HCT116 (cell line): Measurements from ENCODE around the gene BEX4. TPM values are rescaled to one million over a fixed set of nuclear protein-coding genes. Genes with fewer than 3 reads are reported as not detected.

Experiments used
- ATAC-seq: fragments of 200-7000 bp; cut with Tn5 transposase; 2 replicates; pipeline ENCODE4 v1.9.1; 2020; ENCODE audit warnings: mild to moderate bottlenecking, moderate library complexity
- BruUV-seq: library from RNA; stranded (reverse); fragments of 400-500 nt; replicated peaks from 2 replicates; lab custom pipeline; 2021; lab: Mats Ljungman, UMichigan
- CTCF ChIA-PET: fragments of 300-600 bp; sonication (Branson Sonifier 250); formaldehyde crosslinking; loops from one replicate; lab custom pipeline; 2021; ENCODE audit warnings: antibody characterized with exemption; lab: Charles Lee
- POLR2A ChIA-PET: fragments of 300-600, 350-600 bp; sonication (Branson Sonifier 250); formaldehyde crosslinking; loops from one replicate; lab custom pipeline; 2021; ENCODE audit warnings: antibody characterized with exemption; lab: Charles Lee
- RAD21 ChIA-PET, 2 experiments: fragments of 300-600 bp; sonication (Branson Sonifier 250); formaldehyde crosslinking; loops; one replicate each; lab custom pipeline; 2023; ENCODE audit warnings: low total read pairs in 2 of 2; ENCODE audit not compliant: uncharacterized antibody in 2 of 2, unreplicated experiment in 2 of 2, low non-redundant PET in 1 of 2; lab: Charles Lee
- DNase-seq: peaks from one replicate; pipeline ENCODE4 v3.0.0-alpha.2; 2010; ENCODE audit warnings: low read depth, low spot score
- H2AFZ ChIP-seq: fragments of 200-600 bp; shearing (Covaris generic), sonication (generic); 2 replicates; pipeline ENCODE4 v1.6.1; 2017; ENCODE audit warnings: low read depth, mixed run types, mixed read lengths, antibody characterized with exemption, low read length; ENCODE audit not compliant: poor library complexity, severe bottlenecking
- H3K27ac ChIP-seq: 2 replicates; pipeline ENCODE4 v1.5.1; 2012; ENCODE audit warnings: low read depth, low read length
- H3K27me3 ChIP-seq: fragments of 200-600 bp; sonication (generic); 2 replicates; pipeline ENCODE4 v1.6.1; 2016; ENCODE audit warnings: mixed run types, low read length, mixed read lengths; ENCODE audit not compliant: insufficient read depth
- H3K36me3 ChIP-seq, 2 experiments: fragments of 200-500 bp in 1 of 2; fragments of 200-600 bp in 1 of 2; sonication (Bioruptor generic) in 1 of 2; sonication (generic) in 1 of 2; 2 replicates each; pipeline versions ENCODE4 v1.5.1 to v1.6.1; 2014 to 2016; ENCODE audit warnings: low read length in 2 of 2, inconsistent platforms in 1 of 2, mixed read lengths in 1 of 2, mixed run types in 1 of 2; ENCODE audit not compliant: insufficient read depth in 2 of 2, control insufficient read depth in 1 of 2
- H3K4me1 ChIP-seq, 2 experiments: fragments of 200-600 bp in 1 of 2; sonication (generic) in 1 of 2; 2 replicates each; pipeline versions ENCODE4 v1.5.1 to v1.6.1; 2012 to 2017; ENCODE audit warnings: low read length in 2 of 2, inconsistent platforms in 1 of 2, mild to moderate bottlenecking in 1 of 2, mixed read lengths in 1 of 2, mixed run types in 1 of 2, moderate library complexity in 1 of 2; ENCODE audit not compliant: insufficient read depth in 2 of 2, control insufficient read depth in 1 of 2
- H3K4me2 ChIP-seq: fragments of 200-600 bp; sonication (generic); 2 replicates; pipeline ENCODE4 v1.6.1; 2017; ENCODE audit warnings: mixed run types, low read length, mixed read lengths
- H3K4me3 ChIP-seq, 2 experiments: fragments of 200-600 bp in 1 of 2; sonication (generic) in 1 of 2; replicated peaks in 1 of 2; 2 replicates each; pipeline ENCODE4 v1.5.1; 2011 to 2016; ENCODE audit warnings: low read length in 2 of 2, control low read depth in 1 of 2, low read depth in 1 of 2, mild to moderate bottlenecking in 1 of 2, mixed read lengths in 1 of 2, mixed run types in 1 of 2
- H3K79me2 ChIP-seq: fragments of 200-600 bp; sonication (generic); 2 replicates; pipeline ENCODE4 v1.6.1; 2017; ENCODE audit warnings: mild to moderate bottlenecking, mixed run types, low read length, moderate library complexity, mixed read lengths; ENCODE audit not compliant: insufficient read depth
- H3K9ac ChIP-seq: fragments of 200-600 bp; sonication (generic); 2 replicates; pipeline ENCODE4 v1.6.1; 2016; ENCODE audit warnings: low read length, mixed read lengths
- H3K9me2 ChIP-seq: fragments of 200-600 bp; sonication (generic), shearing (Covaris generic); 2 replicates; pipeline ENCODE4 v1.6.1; 2017; ENCODE audit warnings: mixed run types, mild to moderate bottlenecking, moderate library complexity; ENCODE audit not compliant: insufficient read depth
- H3K9me3 ChIP-seq, 2 experiments: fragments of 200-500 bp in 1 of 2; fragments of 200-600 bp in 1 of 2; sonication (Bioruptor generic) in 1 of 2; sonication (generic) in 1 of 2; 2 replicates each; pipeline ENCODE4 v1.6.1; 2014 to 2017; ENCODE audit warnings: low read length in 2 of 2, mixed read lengths in 2 of 2, inconsistent platforms in 1 of 2, low read depth in 1 of 2, mild to moderate bottlenecking in 1 of 2, mixed run types in 1 of 2, moderate library complexity in 1 of 2; ENCODE audit not compliant: control insufficient read depth in 1 of 2, insufficient read depth in 1 of 2
- H4K20me1 ChIP-seq: fragments of 200-600 bp; sonication (generic), shearing (Covaris generic); 2 replicates; pipeline ENCODE4 v1.6.1; 2017; ENCODE audit warnings: mixed run types, mild to moderate bottlenecking, moderate library complexity; ENCODE audit not compliant: insufficient read depth
- CBX3 ChIP-seq: IDR thresholded peaks from 2 replicates; pipeline ENCODE4 v1.6.1; 2012; ENCODE audit warnings: low read depth
- CEBPB ChIP-seq: IDR thresholded peaks from 2 replicates; pipeline ENCODE4 v1.6.1; 2012; ENCODE audit warnings: low read depth
- EGR1 ChIP-seq: IDR thresholded peaks from 2 replicates; pipeline ENCODE4 v1.6.1; 2012; ENCODE audit warnings: low read depth
- ELF1 ChIP-seq: IDR thresholded peaks from 2 replicates; pipeline ENCODE4 v1.6.1; 2012; ENCODE audit warnings: low read depth, borderline replicate concordance
- EZH2phosphoT487 ChIP-seq: fragments of 200-600 bp; IDR thresholded peaks from 2 replicates; pipeline ENCODE4 v1.6.1; 2018; ENCODE audit warnings: antibody characterized with exemption, borderline replicate concordance
- FOSL1 ChIP-seq: IDR thresholded peaks from 2 replicates; pipeline ENCODE4 v1.6.1; 2012; ENCODE audit warnings: low read depth
- JUND ChIP-seq: IDR thresholded peaks from 2 replicates; pipeline ENCODE4 v1.6.1; 2012
- POLR2A ChIP-seq: IDR thresholded peaks from 2 replicates; pipeline ENCODE4 v1.7.0; 2011; ENCODE audit warnings: borderline replicate concordance; ENCODE audit not compliant: insufficient read depth, insufficient read length; ENCODE audit errors: extremely low read depth
- POLR2AphosphoS5 ChIP-seq: IDR thresholded peaks from 2 replicates; pipeline ENCODE4 v1.6.1; 2011; ENCODE audit warnings: mild to moderate bottlenecking, low read depth, low read length, moderate library complexity
- RAD21 ChIP-seq: IDR thresholded peaks from 2 replicates; pipeline ENCODE4 v1.6.1; 2012; ENCODE audit warnings: low read depth, mild to moderate bottlenecking
- SIN3A ChIP-seq: IDR thresholded peaks from 2 replicates; pipeline ENCODE4 v1.6.1; 2012; ENCODE audit warnings: low read depth
- SP1 ChIP-seq: IDR thresholded peaks from 2 replicates; pipeline ENCODE4 v1.6.1; 2012; ENCODE audit warnings: low read depth
- SRF ChIP-seq: IDR thresholded peaks from 2 replicates; pipeline ENCODE4 v1.6.1; 2012; ENCODE audit warnings: low read depth
- TCF7L2 ChIP-seq: IDR thresholded peaks from 2 replicates; pipeline ENCODE4 v1.7.0; 2011; ENCODE audit warnings: borderline replicate concordance, inconsistent platforms; ENCODE audit not compliant: insufficient read depth, insufficient read length; ENCODE audit errors: extremely low read depth
- YY1 ChIP-seq: IDR thresholded peaks from 2 replicates; pipeline ENCODE4 v1.6.1; 2011; ENCODE audit warnings: low read length, low read depth, moderate library complexity, mild to moderate bottlenecking; ENCODE audit not compliant: insufficient replicate concordance; ENCODE audit errors: extremely low read depth
- ZNF274 ChIP-seq: fragments of 200-500 bp; sonication (Bioruptor generic); IDR thresholded peaks from 2 replicates; pipeline ENCODE4 v1.6.1; 2014; ENCODE audit warnings: mild to moderate bottlenecking, low read depth, low read length, inconsistent platforms
- intact Hi-C: fragments of 100-400 bp; cut with micrococcal nuclease; formaldehyde crosslinking; loops from 2 replicates; pipeline ENCODE4 v1.10.0; 2022
- total RNA-seq: library from RNA; stranded (reverse); gene quantifications from one replicate; pipeline ENCODE4 v1.2.1, GENCODE V29; 2021; ENCODE audit not compliant: unreplicated experiment
- TF ChIP-seq, protein P1 (sequence below): IDR thresholded peaks from 2 replicates; pipeline ENCODE4 v1.6.1; 2012; ENCODE audit warnings: low read depth
- TF ChIP-seq, protein P2 (sequence below): IDR thresholded peaks from 2 replicates; pipeline ENCODE4 v1.6.1; 2012
- TF ChIP-seq, protein P3 (sequence below), 3 experiments: fragments of 200-600 bp in 1 of 3; sonication (generic) in 1 of 3; IDR thresholded peaks in 2 of 3; conservative IDR thresholded peaks in 1 of 3; 2 replicates each; pipeline ENCODE4 v1.5.1; 2012 to 2017; ENCODE audit warnings: low read depth in 2 of 3, low read length in 2 of 3, antibody characterized with exemption in 1 of 3, borderline replicate concordance in 1 of 3, control low read depth in 1 of 3, mild to moderate bottlenecking in 1 of 3, mixed read lengths in 1 of 3, mixed run types in 1 of 3, moderate library complexity in 1 of 3; ENCODE audit not compliant: insufficient read depth in 1 of 3
- TF ChIP-seq, protein P4 (sequence below): IDR thresholded peaks from 2 replicates; pipeline ENCODE4 v1.6.1; 2011; ENCODE audit warnings: mild to moderate bottlenecking, low read length, moderate library complexity; ENCODE audit not compliant: insufficient replicate concordance; ENCODE audit errors: extremely low read depth

The BEX4 gene
- total RNA-seq, 1 experiment from 2014 or later = 0.91 TPM

DNA sequence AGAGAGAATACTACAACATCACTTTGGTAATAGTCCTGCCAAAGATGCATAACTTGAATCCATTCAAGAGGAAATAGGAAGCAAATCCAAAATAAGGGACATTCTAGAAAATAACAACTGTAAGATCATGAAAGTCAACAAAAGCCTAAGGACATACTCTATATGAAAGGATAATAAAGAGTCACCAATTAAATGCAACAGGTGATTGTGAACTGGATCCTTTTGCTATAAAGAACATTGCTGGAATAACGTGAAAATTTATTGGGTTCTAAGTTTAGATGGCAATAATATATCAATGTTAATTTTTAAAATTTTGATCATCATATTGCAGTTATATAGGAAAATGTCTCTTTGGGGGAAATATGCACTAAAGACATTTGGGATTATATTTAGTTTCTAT lies 20.0 kb downstream of the BEX4 start:
- Histone ChIP-seq H3K9ac (no peak overlapping the region), H3K79me2 (no peaks in the 10 kb centered on the region), H3K36me3 (no peaks in the 10 kb centered on the region), H3K4me3 (no peak overlapping the region), H3K9me3 (no peaks in the 10 kb centered on the region), H3K9me2 (no peaks in the 10 kb centered on the region), H3K27me3 (no peaks in the 10 kb centered on the region), H4K20me1 (no peaks in the 10 kb centered on the region), H3K4me2 (no peak overlapping the region), H3K27ac (no peak overlapping the region), H3K4me1 (no peaks in the 10 kb centered on the region), H2AFZ (no peak overlapping the region)
- ChIA-PET POLR2A (no interaction called here), RAD21 (no interaction called here), CTCF (no interaction called here)
- ATAC-seq (no peak), DNase-seq (no peak)
- intact Hi-C loops = no loop called here
- TF ChIP-seq SRF = no peak
- no peak for TF ChIP-seq CEBPB
- TF ChIP-seq, protein P1, sequence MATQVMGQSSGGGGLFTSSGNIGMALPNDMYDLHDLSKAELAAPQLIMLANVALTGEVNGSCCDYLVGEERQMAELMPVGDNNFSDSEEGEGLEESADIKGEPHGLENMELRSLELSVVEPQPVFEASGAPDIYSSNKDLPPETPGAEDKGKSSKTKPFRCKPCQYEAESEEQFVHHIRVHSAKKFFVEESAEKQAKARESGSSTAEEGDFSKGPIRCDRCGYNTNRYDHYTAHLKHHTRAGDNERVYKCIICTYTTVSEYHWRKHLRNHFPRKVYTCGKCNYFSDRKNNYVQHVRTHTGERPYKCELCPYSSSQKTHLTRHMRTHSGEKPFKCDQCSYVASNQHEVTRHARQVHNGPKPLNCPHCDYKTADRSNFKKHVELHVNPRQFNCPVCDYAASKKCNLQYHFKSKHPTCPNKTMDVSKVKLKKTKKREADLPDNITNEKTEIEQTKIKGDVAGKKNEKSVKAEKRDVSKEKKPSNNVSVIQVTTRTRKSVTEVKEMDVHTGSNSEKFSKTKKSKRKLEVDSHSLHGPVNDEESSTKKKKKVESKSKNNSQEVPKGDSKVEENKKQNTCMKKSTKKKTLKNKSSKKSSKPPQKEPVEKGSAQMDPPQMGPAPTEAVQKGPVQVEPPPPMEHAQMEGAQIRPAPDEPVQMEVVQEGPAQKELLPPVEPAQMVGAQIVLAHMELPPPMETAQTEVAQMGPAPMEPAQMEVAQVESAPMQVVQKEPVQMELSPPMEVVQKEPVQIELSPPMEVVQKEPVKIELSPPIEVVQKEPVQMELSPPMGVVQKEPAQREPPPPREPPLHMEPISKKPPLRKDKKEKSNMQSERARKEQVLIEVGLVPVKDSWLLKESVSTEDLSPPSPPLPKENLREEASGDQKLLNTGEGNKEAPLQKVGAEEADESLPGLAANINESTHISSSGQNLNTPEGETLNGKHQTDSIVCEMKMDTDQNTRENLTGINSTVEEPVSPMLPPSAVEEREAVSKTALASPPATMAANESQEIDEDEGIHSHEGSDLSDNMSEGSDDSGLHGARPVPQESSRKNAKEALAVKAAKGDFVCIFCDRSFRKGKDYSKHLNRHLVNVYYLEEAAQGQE = no peak
- no peak for TF ChIP-seq RAD21
- TF ChIP-seq YY1 = no peak
- no peak for TF ChIP-seq JUND
- no peak for TF ChIP-seq SIN3A
- TF ChIP-seq ELF1 = no peak
- TF ChIP-seq POLR2A = no peak
- no peak for TF ChIP-seq FOSL1
- TF ChIP-seq ZNF274 = no peak
- TF ChIP-seq, protein P2, sequence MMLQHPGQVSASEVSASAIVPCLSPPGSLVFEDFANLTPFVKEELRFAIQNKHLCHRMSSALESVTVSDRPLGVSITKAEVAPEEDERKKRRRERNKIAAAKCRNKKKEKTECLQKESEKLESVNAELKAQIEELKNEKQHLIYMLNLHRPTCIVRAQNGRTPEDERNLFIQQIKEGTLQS = no peak
- TF ChIP-seq, protein P3, sequence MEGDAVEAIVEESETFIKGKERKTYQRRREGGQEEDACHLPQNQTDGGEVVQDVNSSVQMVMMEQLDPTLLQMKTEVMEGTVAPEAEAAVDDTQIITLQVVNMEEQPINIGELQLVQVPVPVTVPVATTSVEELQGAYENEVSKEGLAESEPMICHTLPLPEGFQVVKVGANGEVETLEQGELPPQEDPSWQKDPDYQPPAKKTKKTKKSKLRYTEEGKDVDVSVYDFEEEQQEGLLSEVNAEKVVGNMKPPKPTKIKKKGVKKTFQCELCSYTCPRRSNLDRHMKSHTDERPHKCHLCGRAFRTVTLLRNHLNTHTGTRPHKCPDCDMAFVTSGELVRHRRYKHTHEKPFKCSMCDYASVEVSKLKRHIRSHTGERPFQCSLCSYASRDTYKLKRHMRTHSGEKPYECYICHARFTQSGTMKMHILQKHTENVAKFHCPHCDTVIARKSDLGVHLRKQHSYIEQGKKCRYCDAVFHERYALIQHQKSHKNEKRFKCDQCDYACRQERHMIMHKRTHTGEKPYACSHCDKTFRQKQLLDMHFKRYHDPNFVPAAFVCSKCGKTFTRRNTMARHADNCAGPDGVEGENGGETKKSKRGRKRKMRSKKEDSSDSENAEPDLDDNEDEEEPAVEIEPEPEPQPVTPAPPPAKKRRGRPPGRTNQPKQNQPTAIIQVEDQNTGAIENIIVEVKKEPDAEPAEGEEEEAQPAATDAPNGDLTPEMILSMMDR (IDR thresholded peaks at IDR 0.05 in 2 of 3, conservative IDR thresholded peaks at IDR 0.05 in 1 of 3; ENCODE audit: borderline replicate concordance in 1 of 3, insufficient read depth in 1 of 3, low read depth in 2 of 3, low read length in 2 of 3) = no peak
- TF ChIP-seq CBX3 = no peak
- TF ChIP-seq EZH2phosphoT487 = no peak
- no peak for TF ChIP-seq TCF7L2
- no peak for TF ChIP-seq EGR1
- TF ChIP-seq, protein P4, sequence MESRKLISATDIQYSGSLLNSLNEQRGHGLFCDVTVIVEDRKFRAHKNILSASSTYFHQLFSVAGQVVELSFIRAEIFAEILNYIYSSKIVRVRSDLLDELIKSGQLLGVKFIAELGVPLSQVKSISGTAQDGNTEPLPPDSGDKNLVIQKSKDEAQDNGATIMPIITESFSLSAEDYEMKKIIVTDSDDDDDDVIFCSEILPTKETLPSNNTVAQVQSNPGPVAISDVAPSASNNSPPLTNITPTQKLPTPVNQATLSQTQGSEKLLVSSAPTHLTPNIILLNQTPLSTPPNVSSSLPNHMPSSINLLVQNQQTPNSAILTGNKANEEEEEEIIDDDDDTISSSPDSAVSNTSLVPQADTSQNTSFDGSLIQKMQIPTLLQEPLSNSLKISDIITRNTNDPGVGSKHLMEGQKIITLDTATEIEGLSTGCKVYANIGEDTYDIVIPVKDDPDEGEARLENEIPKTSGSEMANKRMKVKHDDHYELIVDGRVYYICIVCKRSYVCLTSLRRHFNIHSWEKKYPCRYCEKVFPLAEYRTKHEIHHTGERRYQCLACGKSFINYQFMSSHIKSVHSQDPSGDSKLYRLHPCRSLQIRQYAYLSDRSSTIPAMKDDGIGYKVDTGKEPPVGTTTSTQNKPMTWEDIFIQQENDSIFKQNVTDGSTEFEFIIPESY = no peak
- no peak for TF ChIP-seq POLR2AphosphoS5
- no peak for TF ChIP-seq SP1
- BruUV-seq = no TSS peak
